Trophoblast cell (in vitro differentiated cells and primary cell): ENCODE results near the gene WDR13.

Experiments used
- DNase-seq, 2 donors: peaks; one replicate each; pipeline ENCODE4 v3.0.0-alpha.2; 2016
- H2AFZ ChIP-seq: 2 replicates; pipeline ENCODE4 v1.6.1; 2013; ENCODE audit warnings: low read length, moderate library complexity, mild to moderate bottlenecking; ENCODE audit not compliant: insufficient read depth, poor library complexity
- H2AK5ac ChIP-seq: 2 replicates; pipeline ENCODE4 v1.6.1; 2013; ENCODE audit warnings: mild to moderate bottlenecking, low read length
- H2BK120ac ChIP-seq: 2 replicates; pipeline ENCODE4 v1.6.1; 2013; ENCODE audit warnings: low read length, mild to moderate bottlenecking, moderate library complexity; ENCODE audit not compliant: insufficient read depth, poor library complexity
- H2BK12ac ChIP-seq: 2 replicates; pipeline ENCODE4 v1.6.1; 2013; ENCODE audit warnings: mild to moderate bottlenecking, low read length, moderate library complexity
- H2BK5ac ChIP-seq: 2 replicates; pipeline ENCODE4 v1.6.1; 2013; ENCODE audit warnings: low read length, low read depth, moderate library complexity, mild to moderate bottlenecking; ENCODE audit not compliant: poor library complexity
- H3K14ac ChIP-seq: 2 replicates; pipeline ENCODE4 v1.6.1; 2013; ENCODE audit warnings: mild to moderate bottlenecking, low read length
- H3K18ac ChIP-seq: 2 replicates; pipeline ENCODE4 v1.6.1; 2013; ENCODE audit warnings: mild to moderate bottlenecking, low read length
- H3K23ac ChIP-seq: 2 replicates; pipeline ENCODE4 v1.6.1; 2013; ENCODE audit warnings: low read length
- H3K27ac ChIP-seq: 2 replicates; pipeline ENCODE4 v1.5.1; 2013; ENCODE audit warnings: low read depth, mild to moderate bottlenecking, inconsistent platforms, low read length, moderate library complexity
- H3K27me3 ChIP-seq: 2 replicates; pipeline ENCODE4 v1.6.1; 2013; ENCODE audit warnings: inconsistent platforms, mild to moderate bottlenecking, low read length, moderate library complexity; ENCODE audit not compliant: insufficient read depth
- H3K36me3 ChIP-seq, 2 experiments: 1 replicate in 1 of 2; 2 replicates in 1 of 2; pipeline ENCODE4 v1.6.1; 2013; ENCODE audit warnings: low read length in 2 of 2, mild to moderate bottlenecking in 2 of 2, moderate library complexity in 1 of 2; ENCODE audit not compliant: insufficient read depth in 2 of 2, control insufficient read depth in 1 of 2
- H3K4ac ChIP-seq: 2 replicates; pipeline ENCODE4 v1.6.1; 2013; ENCODE audit warnings: low read depth, mild to moderate bottlenecking, low read length, moderate library complexity
- H3K4me1 ChIP-seq, 2 experiments: 1 replicate in 1 of 2; 2 replicates in 1 of 2; pipeline ENCODE4 v1.6.1; 2013; ENCODE audit warnings: low read length in 2 of 2, mild to moderate bottlenecking in 2 of 2, moderate library complexity in 1 of 2; ENCODE audit not compliant: insufficient read depth in 2 of 2, control insufficient read depth in 1 of 2
- H3K4me2 ChIP-seq: 2 replicates; pipeline ENCODE4 v1.6.1; 2013; ENCODE audit warnings: inconsistent platforms, mild to moderate bottlenecking, low read length, moderate library complexity
- H3K4me3 ChIP-seq: 2 replicates; pipeline ENCODE4 v1.5.1; 2013; ENCODE audit warnings: mild to moderate bottlenecking, low read depth, low read length, inconsistent platforms
- H3K79me1 ChIP-seq: one replicate; pipeline ENCODE4 v1.6.1; 2013; ENCODE audit warnings: low read length
- H3K79me2 ChIP-seq: 2 replicates; pipeline ENCODE4 v1.6.1; 2013; ENCODE audit warnings: low read length, mild to moderate bottlenecking; ENCODE audit not compliant: control insufficient read depth, insufficient read depth, poor library complexity
- H3K9ac ChIP-seq: 2 replicates; pipeline ENCODE4 v1.6.1; 2013; ENCODE audit warnings: mild to moderate bottlenecking, low read length
- H3K9me3 ChIP-seq: 2 replicates; pipeline ENCODE4 v1.6.1; 2013; ENCODE audit warnings: low read depth, mild to moderate bottlenecking, control low read depth, inconsistent platforms, low read length; ENCODE audit not compliant: insufficient read depth
- H4K12ac ChIP-seq: 2 replicates; pipeline ENCODE4 v1.6.1; 2013; ENCODE audit warnings: low read depth, mild to moderate bottlenecking, low read length, moderate library complexity
- H4K8ac ChIP-seq: 2 replicates; pipeline ENCODE4 v1.6.1; 2013; ENCODE audit warnings: low read depth, mild to moderate bottlenecking, low read length, moderate library complexity
- H4K91ac ChIP-seq: one replicate; pipeline ENCODE4 v1.6.1; 2013; ENCODE audit warnings: low read depth, mild to moderate bottlenecking, low read length, moderate library complexity
- WGBS: extraction: QIAGEN DNeasy Blood & Tissue Kit; methylation state at CpG from one replicate; pipeline ENCODE4 v1.1.7; 2013; ENCODE audit warnings: missing lambda C conversion rate; ENCODE audit not compliant: insufficient read length, insufficient coverage; ENCODE audit errors: extremely low coverage; 5-methylcytosine and 5-hydroxymethylcytosine counted together

WDR13 gene

GRCh38 chrX:48559636-48560035, 37.7 kb upstream of the WDR13 start:
- no peak overlapping the region for H3K14ac ChIP-seq
- H2BK12ac ChIP-seq: no peak overlapping the region
- no peak overlapping the region for H2BK120ac ChIP-seq
- H4K8ac ChIP-seq: no peak overlapping the region
- no peak overlapping the region for H3K23ac ChIP-seq
- no peaks in the 10 kb centered on the region for H3K4me1 ChIP-seq
- H3K36me3 ChIP-seq: peaks cover 25 to 36% of the 10 kb centered on the region in 2 experiments
- no peaks in the 10 kb centered on the region for H3K79me2 ChIP-seq
- no peak for DNase-seq
- WGBS: no CpG with 5 or more reads among the region's 24 CpGs
- no peak overlapping the region for H3K27ac ChIP-seq
- H3K9me3 ChIP-seq: no peaks in the 10 kb centered on the region
- no peak overlapping the region for H2AFZ ChIP-seq
- H3K4ac ChIP-seq: no peak overlapping the region
- H2AK5ac ChIP-seq: no peak overlapping the region
- H3K18ac ChIP-seq: no peak overlapping the region
- H3K9ac ChIP-seq: no peak overlapping the region
- H2BK5ac ChIP-seq: no peak overlapping the region
- H3K4me3 ChIP-seq: no peak overlapping the region
- H3K4me2 ChIP-seq: no peak overlapping the region
- no peaks in the 10 kb centered on the region for H3K27me3 ChIP-seq
- H4K12ac ChIP-seq: no peak overlapping the region
- H4K91ac ChIP-seq: no peak overlapping the region
- no peaks in the 10 kb centered on the region for H3K79me1 ChIP-seq

- no peaks in the 10 kb centered on the region for H3K79me2 ChIP-seq
- no peak overlapping the region for H2AFZ ChIP-seq
- no peak overlapping the region for H2BK120ac ChIP-seq
- no peak overlapping the region for H3K9ac ChIP-seq
- no peak overlapping the region for H3K4ac ChIP-seq
- H3K4me3 ChIP-seq: no peak overlapping the region
- no peak overlapping the region for H3K18ac ChIP-seq
- no peaks in the 10 kb centered on the region for H3K79me1 ChIP-seq
- H2AK5ac ChIP-seq: no peak overlapping the region
- no peak overlapping the region for H4K8ac ChIP-seq
- no peak overlapping the region for H3K23ac ChIP-seq
- no peak for DNase-seq
- H3K27ac ChIP-seq: no peak overlapping the region
- no peak overlapping the region for H2BK12ac ChIP-seq
- peaks cover 25 to 34% of the 10 kb centered on the region in 2 experiments for H3K36me3 ChIP-seq
- no CpG with 5 or more reads among the region's 14 CpGs for WGBS
- no peaks in the 10 kb centered on the region for H3K9me3 ChIP-seq
- H4K12ac ChIP-seq: no peak overlapping the region
- no peaks in the 10 kb centered on the region for H3K27me3 ChIP-seq
- no peak overlapping the region for H3K14ac ChIP-seq
- H3K4me1 ChIP-seq: no peaks in the 10 kb centered on the region
- no peak overlapping the region for H2BK5ac ChIP-seq
- no peak overlapping the region for H4K91ac ChIP-seq
- no peak overlapping the region for H3K4me2 ChIP-seq
Observed at GRCh38 chrX:48560056-48560455, 37.2 kb upstream of the WDR13 start.

DNA sequence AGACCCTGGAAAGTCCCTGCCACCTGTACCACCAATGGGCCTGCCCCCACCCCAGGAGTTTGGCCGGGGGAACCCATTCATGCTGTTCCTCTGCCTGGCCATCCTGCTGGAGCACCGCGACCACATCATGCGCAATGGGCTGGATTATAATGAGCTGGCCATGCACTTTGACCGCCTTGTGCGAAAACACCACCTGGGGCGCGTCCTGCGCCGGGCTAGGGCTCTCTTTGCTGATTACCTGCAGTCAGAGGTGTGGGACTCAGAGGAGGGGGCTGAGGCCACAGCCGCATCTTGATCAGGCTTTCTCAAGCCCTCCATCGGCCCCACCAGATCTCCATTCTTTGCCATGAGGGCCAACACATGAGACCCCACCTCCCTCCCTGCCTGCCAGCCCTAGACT, 36.6 kb upstream of the WDR13 start:
- no peak overlapping the region for H3K27ac ChIP-seq
- no peak overlapping the region for H4K12ac ChIP-seq
- H3K4me3 ChIP-seq: no peak overlapping the region
- no peak for DNase-seq
- no peak overlapping the region for H2BK5ac ChIP-seq
- H2BK12ac ChIP-seq: no peak overlapping the region
- H3K9ac ChIP-seq: no peak overlapping the region
- no CpG with 5 or more reads among the region's 12 CpGs for WGBS
- H2AFZ ChIP-seq: no peak overlapping the region
- no peak overlapping the region for H3K14ac ChIP-seq
- H3K79me1 ChIP-seq: no peaks in the 10 kb centered on the region
- H3K79me2 ChIP-seq: no peaks in the 10 kb centered on the region
- H3K4ac ChIP-seq: no peak overlapping the region
- no peaks in the 10 kb centered on the region for H3K4me1 ChIP-seq
- H3K9me3 ChIP-seq: no peaks in the 10 kb centered on the region
- H3K36me3 ChIP-seq: peaks cover 25 to 33% of the 10 kb centered on the region in 2 experiments
- no peaks in the 10 kb centered on the region for H3K27me3 ChIP-seq
- H4K8ac ChIP-seq: no peak overlapping the region
- no peak overlapping the region for H3K4me2 ChIP-seq
- H4K91ac ChIP-seq: no peak overlapping the region
- H3K23ac ChIP-seq: no peak overlapping the region
- H2BK120ac ChIP-seq: no peak overlapping the region
- H2AK5ac ChIP-seq: no peak overlapping the region
- no peak overlapping the region for H3K18ac ChIP-seq

DNA sequence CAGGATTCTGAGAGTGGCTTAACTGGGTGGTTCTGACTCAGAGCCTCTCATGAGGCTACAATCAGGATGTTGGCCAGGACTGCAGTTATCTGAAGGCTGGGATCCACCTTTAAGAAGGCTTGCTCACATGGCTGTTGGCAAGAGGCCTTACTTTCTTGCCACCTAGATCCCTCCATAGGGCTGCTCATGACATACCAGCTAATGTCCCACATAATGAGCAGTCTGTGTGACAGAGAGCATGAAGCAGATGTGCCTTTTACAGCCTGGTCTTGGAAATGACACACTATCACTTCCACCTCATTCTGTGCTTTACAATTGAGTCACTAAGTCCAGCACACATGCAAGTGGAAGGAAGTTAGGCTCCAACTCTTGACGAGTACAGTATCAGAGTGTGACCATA, 27.3 kb upstream of the WDR13 start:
- H3K79me2 ChIP-seq: peaks cover 3% of the 10 kb centered on the region
- no peak overlapping the region for H3K9ac ChIP-seq
- no peak overlapping the region for H2BK5ac ChIP-seq
- no peak overlapping the region for H3K18ac ChIP-seq
- no peak overlapping the region for H3K23ac ChIP-seq
- H3K9me3 ChIP-seq: no peaks in the 10 kb centered on the region
- H3K4me2 ChIP-seq: no peak overlapping the region
- no peak overlapping the region for H3K4ac ChIP-seq
- H3K4me1 ChIP-seq: no peaks in the 10 kb centered on the region
- no peak overlapping the region for H4K8ac ChIP-seq
- no peak overlapping the region for H3K4me3 ChIP-seq
- no peak overlapping the region for H2BK120ac ChIP-seq
- H2BK12ac ChIP-seq: no peak overlapping the region
- no peak overlapping the region for H4K12ac ChIP-seq
- H4K91ac ChIP-seq: no peak overlapping the region
- no CpG with 5 or more reads among the region's 1 CpG for WGBS
- H3K27ac ChIP-seq: no peak overlapping the region
- H3K79me1 ChIP-seq: peaks cover 9% of the 10 kb centered on the region
- H3K27me3 ChIP-seq: no peaks in the 10 kb centered on the region
- H3K14ac ChIP-seq: no peak overlapping the region
- H2AFZ ChIP-seq: no peak overlapping the region
- no peaks in the 10 kb centered on the region for H3K36me3 ChIP-seq
- no peak for DNase-seq
- no peak overlapping the region for H2AK5ac ChIP-seq
